ENCODE results near the gene VPS41.

Gene VPS41

DNA sequence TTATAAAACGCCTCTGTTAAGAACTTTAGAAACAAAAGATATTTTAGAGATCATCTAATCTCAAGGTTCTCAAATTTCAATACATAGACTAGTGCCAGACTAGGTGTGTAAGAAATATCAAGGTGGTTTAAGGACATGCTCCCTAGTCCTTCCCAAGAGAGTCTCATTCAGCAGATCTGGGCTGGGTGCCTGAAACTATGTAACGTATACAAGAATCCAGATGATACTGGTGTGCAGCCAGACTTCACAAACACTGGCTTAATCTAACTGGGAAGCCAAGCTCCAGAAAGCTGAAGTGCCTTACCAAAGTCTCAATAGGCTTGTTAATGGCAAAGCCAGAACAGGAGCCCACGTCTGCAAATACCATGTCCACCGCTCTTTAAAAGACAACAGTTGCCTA is 172.9 kb downstream of the VPS41 start:
- Histone ChIP-seq H3K79me2 (ENCODE audit: insufficient read depth, low read length) (no peaks in the 10 kb centered on the region), H3K4me1 (ENCODE audit: insufficient read depth, low read length, poor library complexity, severe bottlenecking) (no peaks in the 10 kb centered on the region), H3K4me3 (ENCODE audit: low read length, poor library complexity, severe bottlenecking) (no peak overlapping the region), H3K9ac (ENCODE audit: low read depth, low read length, poor library complexity, severe bottlenecking) (no peak overlapping the region), H3F3A (ENCODE audit: low read depth) (no peaks in the 10 kb centered on the region), H3K36me3 (ENCODE audit: insufficient read depth, low read length) (peaks cover 6% of the 10 kb centered on the region; the same call in 1 of the 2 replicates), H4K20me1 (ENCODE audit: insufficient read depth, low read length, poor library complexity, severe bottlenecking) (no peaks in the 10 kb centered on the region), H3K27me3 (ENCODE audit: insufficient read depth, low read length, poor library complexity, severe bottlenecking) (no peaks in the 10 kb centered on the region), H2AFZ (ENCODE audit: low read length) (no peak overlapping the region), H3K4me2 (ENCODE audit: low read depth, low read length, poor library complexity, severe bottlenecking) (no peak overlapping the region), H3K9me2 (replicated peaks; ENCODE audit: low read depth, low read length) (no peaks in the 10 kb centered on the region), H3K9me3 (ENCODE audit: insufficient read depth, low read depth, low read length) (no peaks in the 10 kb centered on the region)
- no peak for TF ChIP-seq EZH2phosphoT487 (IDR thresholded peaks at IDR 0.05; ENCODE audit: borderline replicate concordance)
- TF ChIP-seq CTCF (conservative IDR thresholded peaks at IDR 0.05; ENCODE audit: low read length), result no peak

DNA sequence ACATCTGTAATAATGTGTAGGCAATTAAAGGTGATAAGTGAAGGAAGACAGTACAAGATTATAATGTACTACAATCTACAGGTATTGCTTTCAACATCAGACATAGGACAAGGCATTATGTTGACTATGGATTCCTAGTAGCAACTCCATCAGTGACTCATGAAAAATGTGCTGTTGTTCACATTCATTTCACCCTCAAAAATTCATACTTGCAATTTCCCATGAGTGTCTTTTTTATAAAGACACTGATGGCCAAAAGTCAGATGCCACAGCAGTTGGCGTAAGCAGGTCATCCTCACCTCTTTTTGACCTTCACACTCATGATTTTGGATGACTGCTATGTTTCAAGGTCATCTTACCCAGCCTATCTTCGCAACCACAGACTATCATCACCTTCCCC is 177.8 kb downstream of the VPS41 start:
- Histone ChIP-seq H3F3A (ENCODE audit: low read depth) (no peaks in the 10 kb centered on the region), H3K4me3 (ENCODE audit: low read length, poor library complexity, severe bottlenecking) (no peak overlapping the region), H3K36me3 (ENCODE audit: insufficient read depth, low read length) (no peaks in the 10 kb centered on the region), H3K79me2 (ENCODE audit: insufficient read depth, low read length) (no peaks in the 10 kb centered on the region), H3K9me3 (ENCODE audit: insufficient read depth, low read depth, low read length) (no peaks in the 10 kb centered on the region), H3K4me1 (ENCODE audit: insufficient read depth, low read length, poor library complexity, severe bottlenecking) (no peaks in the 10 kb centered on the region), H3K4me2 (ENCODE audit: low read depth, low read length, poor library complexity, severe bottlenecking) (no peak overlapping the region), H4K20me1 (ENCODE audit: insufficient read depth, low read length, poor library complexity, severe bottlenecking) (no peaks in the 10 kb centered on the region), H3K27me3 (ENCODE audit: insufficient read depth, low read length, poor library complexity, severe bottlenecking) (no peaks in the 10 kb centered on the region), H3K9me2 (replicated peaks; ENCODE audit: low read depth, low read length) (no peaks in the 10 kb centered on the region), H2AFZ (ENCODE audit: low read length) (no peak overlapping the region), H3K9ac (ENCODE audit: low read depth, low read length, poor library complexity, severe bottlenecking) (no peak overlapping the region)
- TF ChIP-seq CTCF (conservative IDR thresholded peaks at IDR 0.05; ENCODE audit: low read length), result no peak
- TF ChIP-seq EZH2phosphoT487 (IDR thresholded peaks at IDR 0.05; ENCODE audit: borderline replicate concordance), result no peak

- Histone ChIP-seq H4K20me1 (ENCODE audit: insufficient read depth, low read length, poor library complexity, severe bottlenecking) (no peaks in the 10 kb centered on the region), H3K4me1 (ENCODE audit: insufficient read depth, low read length, poor library complexity, severe bottlenecking) (no peaks in the 10 kb centered on the region), H2AFZ (ENCODE audit: low read length) (no peak overlapping the region), H3K4me3 (ENCODE audit: low read length, poor library complexity, severe bottlenecking) (no peak overlapping the region), H3K79me2 (ENCODE audit: insufficient read depth, low read length) (no peaks in the 10 kb centered on the region), H3F3A (ENCODE audit: low read depth) (no peaks in the 10 kb centered on the region), H3K4me2 (ENCODE audit: low read depth, low read length, poor library complexity, severe bottlenecking) (no peak overlapping the region), H3K9me2 (replicated peaks; ENCODE audit: low read depth, low read length) (no peaks in the 10 kb centered on the region), H3K9ac (ENCODE audit: low read depth, low read length, poor library complexity, severe bottlenecking) (no peak overlapping the region), H3K36me3 (ENCODE audit: insufficient read depth, low read length) (no peaks in the 10 kb centered on the region), H3K27me3 (ENCODE audit: insufficient read depth, low read length, poor library complexity, severe bottlenecking) (no peaks in the 10 kb centered on the region), H3K9me3 (ENCODE audit: insufficient read depth, low read depth, low read length) (no peaks in the 10 kb centered on the region)
- TF ChIP-seq EZH2phosphoT487 (IDR thresholded peaks at IDR 0.05; ENCODE audit: borderline replicate concordance) (no peak), CTCF (conservative IDR thresholded peaks at IDR 0.05; ENCODE audit: low read length) (no peak)
These were observed 180.8 kb downstream of the VPS41 start for GRCh38 chr7:38728145-38728544.

All from Loucy (cell line).